Measurements from ENCODE around the gene ZCCHC2.

Gene ZCCHC2

DNA sequence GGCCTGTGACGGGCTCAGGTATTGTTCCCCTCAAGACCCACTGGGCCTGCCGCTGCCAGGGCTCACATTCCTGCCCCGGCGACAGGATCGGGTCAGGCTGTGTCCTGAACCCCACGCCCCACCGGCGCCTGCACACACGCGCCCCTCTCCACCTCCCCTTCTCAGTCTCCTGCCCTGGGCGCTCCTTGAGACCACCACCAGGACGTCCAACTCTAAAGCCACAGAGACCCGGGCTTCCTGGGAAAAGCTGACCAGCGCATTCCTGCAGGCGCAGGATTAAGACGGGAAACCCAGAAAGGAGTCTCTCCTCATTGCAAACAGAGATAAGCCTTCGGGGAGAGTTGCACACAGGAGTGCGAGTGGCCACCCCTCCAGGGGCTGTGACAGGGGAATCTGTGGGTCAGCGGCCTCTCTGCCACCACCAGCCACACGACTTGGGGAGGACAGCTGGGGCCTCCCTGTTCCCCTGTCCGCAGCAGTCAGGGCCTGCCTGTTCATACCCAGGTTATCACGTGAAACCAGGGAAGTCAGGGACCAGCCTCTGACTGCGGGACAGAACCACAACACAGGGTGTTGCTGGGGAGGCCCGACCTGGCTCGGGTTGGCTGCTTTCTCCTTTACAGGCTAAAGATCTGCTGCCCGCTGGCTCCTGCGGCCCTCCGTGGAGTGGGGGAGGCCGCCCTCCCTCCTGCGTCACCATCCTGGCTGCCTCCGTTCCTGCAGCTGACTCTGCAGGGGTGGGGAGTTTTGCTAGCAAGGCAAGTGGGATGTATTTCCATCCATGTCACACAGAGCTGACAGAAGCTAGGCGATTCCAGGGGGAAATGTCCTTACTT is 88.8 kb downstream of the ZCCHC2 start:
- DNase-seq = no peak

- no peak for DNase-seq
Observed at GRCh38 chr18:62612289-62612645, 89.4 kb downstream of the ZCCHC2 start.

DNA sequence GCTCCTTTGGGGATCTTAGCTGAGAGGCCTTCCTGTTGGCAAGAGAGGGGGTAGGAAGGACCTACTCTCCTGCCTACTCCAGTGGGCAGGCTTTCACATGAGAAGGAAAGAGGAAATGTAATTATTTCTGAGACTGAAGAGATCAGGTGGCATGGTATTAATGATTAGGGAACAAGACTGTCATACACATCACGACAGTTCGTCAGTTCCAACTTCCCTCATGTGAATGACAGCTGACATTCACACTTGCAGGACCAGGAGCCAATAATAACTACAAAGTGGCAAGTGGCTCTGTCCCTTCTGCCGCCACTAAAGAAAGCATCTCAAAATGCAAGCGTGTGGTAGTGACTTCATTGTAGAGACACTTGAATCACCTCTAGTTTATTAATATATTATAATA is 90.0 kb downstream of the ZCCHC2 start:
- DNase-seq = no peak

- no peak for DNase-seq
Observed at GRCh38 chr18:62614494-62614893, 91.7 kb downstream of the ZCCHC2 start.

GRCh38 chr18:62616331-62616805 is 93.5 kb downstream of the ZCCHC2 start:
- DNase-seq = no peak

DNA sequence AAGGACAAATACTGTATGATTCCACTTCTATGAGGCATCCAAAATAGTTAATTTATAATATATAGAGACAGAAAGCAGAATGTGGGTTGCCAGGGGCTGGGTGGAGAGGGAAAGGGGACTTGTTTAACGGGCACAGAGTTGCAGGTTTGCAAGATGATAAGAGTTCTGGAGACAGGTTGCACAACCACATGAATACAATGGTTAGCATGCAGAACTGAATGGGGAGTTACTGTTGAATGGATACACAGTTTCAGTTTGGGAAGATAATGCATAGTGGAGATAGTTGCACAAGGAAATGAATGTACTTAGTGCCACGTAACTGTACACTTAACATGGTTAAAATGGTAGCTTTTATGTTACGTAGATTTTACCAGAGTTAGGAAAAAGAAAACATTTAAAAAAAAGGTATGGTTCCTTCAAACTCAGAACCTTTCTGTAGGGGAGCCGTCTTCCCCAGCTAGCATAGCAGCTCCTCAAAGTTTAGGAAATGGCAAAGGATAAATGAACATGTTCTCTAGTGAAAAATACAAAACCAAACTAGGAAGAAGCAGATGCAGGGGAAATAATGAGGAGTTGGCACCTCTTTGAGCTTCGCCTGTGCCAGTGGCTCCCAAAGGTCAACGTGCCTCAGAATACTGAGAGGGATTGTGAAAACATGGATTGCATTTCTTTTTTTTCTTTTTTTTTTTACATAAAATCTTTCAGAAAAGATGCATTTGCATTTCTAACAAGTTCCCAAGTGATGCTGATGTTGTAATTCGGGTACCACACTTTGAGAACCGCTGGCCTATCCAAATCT is 95.2 kb downstream of the ZCCHC2 start:
- no peak for DNase-seq

- no peak for DNase-seq
Observed at GRCh38 chr18:62618735-62619134, 95.9 kb downstream of the ZCCHC2 start.

DNA sequence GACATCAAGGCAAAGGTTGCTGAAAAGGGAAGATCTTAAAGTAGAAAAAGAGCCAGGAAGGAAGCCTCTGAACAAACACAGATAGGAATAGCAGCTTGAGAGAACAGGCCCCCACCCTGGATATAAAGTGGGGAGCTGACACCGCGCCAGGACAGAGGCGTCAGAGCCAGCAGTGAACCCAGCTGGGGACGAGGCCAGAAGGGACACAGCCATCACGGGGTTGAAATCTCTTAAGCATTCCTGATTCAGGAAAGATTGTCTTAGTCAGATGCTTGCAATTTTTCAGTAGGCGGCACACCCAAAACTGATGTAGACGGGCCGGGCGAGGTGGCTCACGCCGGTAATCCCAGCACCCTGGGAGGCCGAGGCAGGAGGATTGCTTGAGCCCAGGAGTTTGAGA is 98.7 kb downstream of the ZCCHC2 start:
- DNase-seq = no peak

- DNase-seq = no peak
Observed at GRCh38 chr18:62625019-62625418, 102.2 kb downstream of the ZCCHC2 start.

Measured in CD4-positive, alpha-beta T cell treated with Interleukin-12 subunit alpha and Interleukin-12 subunit beta, for 1 hour (primary cell).